RWPE2 (cell line): ENCODE measurements around the gene RAI14.
A peak's percentile ranks its signal among the peaks of the same experiment; 100 is the strongest.

ENCODE experiments used
- ATAC-seq: fragments of 200-7000 bp; cut with Tn5 transposase; 3 replicates; pipeline ENCODE4 v1.9.1; 2021; ENCODE audit warnings: low read depth
- DNase-seq: peaks from one replicate; pipeline ENCODE4 v3.0.0-alpha.2; 2020; ENCODE audit warnings: low spot score
- H3K27ac ChIP-seq: fragments of 450-650 bp; 2 replicates; pipeline ENCODE4 v1.5.1; 2017; ENCODE audit warnings: mild to moderate bottlenecking; ENCODE audit not compliant: poor library complexity, severe bottlenecking
- H3K27me3 ChIP-seq: fragments of 250-450 bp; sonication (Bioruptor Pico); 2 replicates; pipeline ENCODE4 v1.5.1; 2021; ENCODE audit warnings: mild to moderate bottlenecking, moderate library complexity; ENCODE audit not compliant: insufficient read depth, poor library complexity, severe bottlenecking
- H3K36me3 ChIP-seq: fragments of 250-450 bp; sonication (Bioruptor Pico); 2 replicates; pipeline ENCODE4 v1.5.1; 2020; ENCODE audit warnings: low read depth, mild to moderate bottlenecking, moderate library complexity
- H3K4me1 ChIP-seq: fragments of 250-450 bp; sonication (Bioruptor Pico); 2 replicates; pipeline ENCODE4 v1.5.1; 2021; ENCODE audit warnings: mild to moderate bottlenecking, moderate library complexity; ENCODE audit not compliant: insufficient read depth, poor library complexity, severe bottlenecking
- H3K4me3 ChIP-seq: fragments of 250-450 bp; sonication (Bioruptor Pico); 2 replicates; pipeline ENCODE4 v1.5.1; 2021; ENCODE audit warnings: mild to moderate bottlenecking, moderate library complexity; ENCODE audit not compliant: severe bottlenecking
- H3K9me3 ChIP-seq: fragments of 250-450 bp; sonication (Bioruptor Pico); 2 replicates; pipeline ENCODE4 v1.5.1; 2021; ENCODE audit warnings: mild to moderate bottlenecking, moderate library complexity; ENCODE audit not compliant: severe bottlenecking
- CTCF ChIP-seq: fragments of 450-650 bp; IDR thresholded peaks from one replicate; pipeline ENCODE4 v1.5.1; 2017; ENCODE audit warnings: mild to moderate bottlenecking, moderate library complexity; ENCODE audit not compliant: poor library complexity, severe bottlenecking

The RAI14 gene

GRCh38 chr5:34685485-34686165 lies 29.5 kb downstream of the RAI14 start:
- H3K36me3 ChIP-seq = peaks cover 37% of the 10 kb centered on the region
- H3K9me3 ChIP-seq = no peaks in the 10 kb centered on the region
- DNase-seq = no peak
- no peak for TF ChIP-seq CTCF
- H3K4me1 ChIP-seq = peaks cover 48% of the 10 kb centered on the region
- H3K27ac ChIP-seq = peak overlapping the region; percentile 48
- no peak overlapping the region for H3K4me3 ChIP-seq
- H3K27me3 ChIP-seq = no peaks in the 10 kb centered on the region
- peak; percentile 53 for ATAC-seq

GRCh38 chr5:34686762-34687268 lies 30.7 kb downstream of the RAI14 start:
- TF ChIP-seq CTCF = peak; percentile 42
- peak overlapping the region; percentile 48 for H3K27ac ChIP-seq
- peak; percentile 84 for DNase-seq
- H3K27me3 ChIP-seq = no peaks in the 10 kb centered on the region
- H3K9me3 ChIP-seq = no peaks in the 10 kb centered on the region
- ATAC-seq = peak; percentile 93
- no peak overlapping the region for H3K4me3 ChIP-seq
- H3K4me1 ChIP-seq = peaks cover 48% of the 10 kb centered on the region
- peaks cover 42% of the 10 kb centered on the region for H3K36me3 ChIP-seq

GRCh38 chr5:34687269-34688011 lies 31.3 kb downstream of the RAI14 start:
- Histone ChIP-seq H3K9me3 (no peaks in the 10 kb centered on the region), H3K27ac (peak overlapping the region; percentile 48), H3K27me3 (no peaks in the 10 kb centered on the region), H3K36me3 (peaks cover 43% of the 10 kb centered on the region), H3K4me3 (no peak overlapping the region), H3K4me1 (peaks cover 42% of the 10 kb centered on the region)
- peak; percentile 29; the same call in 1 of the 3 replicates for ATAC-seq
- TF ChIP-seq CTCF = no peak
- DNase-seq = no peak

- DNase-seq = no peak
- ATAC-seq = no peak
- Histone ChIP-seq H3K36me3 (peaks cover 47% of the 10 kb centered on the region), H3K9me3 (no peaks in the 10 kb centered on the region), H3K27me3 (no peaks in the 10 kb centered on the region), H3K27ac (no peak overlapping the region), H3K4me1 (peaks cover 35% of the 10 kb centered on the region), H3K4me3 (no peak overlapping the region)
- no peak for TF ChIP-seq CTCF
Observed at GRCh38 chr5:34688015-34688810, 32.1 kb downstream of the RAI14 start.
